ENCODE data around the gene CLEC12A.
"Not testable (repeated sequence)": the region's sequence is repeated elsewhere in the genome, so short reads cannot be mapped to it uniquely, and the experiment has no call there.

The CLEC12A gene

GRCh38 chr12:9973949-9974348 lies 2.7 kb downstream of the CLEC12A start:
- DNase-seq: no peak

DNA sequence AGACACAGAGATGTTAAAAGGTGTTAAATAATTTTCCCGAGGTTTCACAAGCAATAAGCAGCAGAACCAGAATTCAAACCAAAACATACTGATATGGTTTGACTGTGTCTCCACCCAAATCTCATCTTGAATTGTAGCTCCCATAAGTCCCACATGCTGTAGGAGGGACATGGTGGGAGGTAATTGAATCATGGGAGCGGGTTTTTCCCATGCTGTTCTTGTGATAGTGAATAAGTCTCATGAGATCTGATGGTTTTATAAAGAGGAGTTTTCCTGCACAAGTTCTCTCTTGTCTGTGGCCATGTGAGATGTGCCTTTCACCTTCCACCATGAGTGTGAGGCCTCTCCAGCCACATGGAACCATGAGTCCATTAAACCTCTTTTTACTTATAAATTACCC lies 3.5 kb downstream of the CLEC12A start:
- DNase-seq: not testable (repeated sequence)

GRCh38 chr12:9975614-9976013 lies 4.4 kb downstream of the CLEC12A start:
- no peak for DNase-seq

GRCh38 chr12:9976626-9977025 lies 5.4 kb downstream of the CLEC12A start:
- not testable (repeated sequence) for DNase-seq

DNA sequence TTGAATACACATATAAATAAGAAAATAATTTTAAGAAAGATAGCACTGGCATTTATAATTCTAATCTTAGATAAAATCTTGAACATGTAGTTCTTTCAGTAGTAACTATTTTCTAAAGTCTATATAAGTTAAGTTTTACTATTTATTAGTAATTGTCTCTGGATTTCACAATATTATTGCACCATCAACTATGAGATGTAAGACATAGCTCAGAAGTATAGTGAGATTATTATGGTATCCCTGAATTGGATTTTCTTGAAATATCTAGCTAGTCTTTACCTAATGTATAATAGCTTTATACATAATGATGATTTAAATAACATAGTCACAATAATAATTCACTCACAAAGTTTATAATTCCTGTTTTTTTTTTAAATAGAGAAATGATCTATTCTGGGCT lies 6.7 kb downstream of the CLEC12A start:
- no peak for DNase-seq

DNA sequence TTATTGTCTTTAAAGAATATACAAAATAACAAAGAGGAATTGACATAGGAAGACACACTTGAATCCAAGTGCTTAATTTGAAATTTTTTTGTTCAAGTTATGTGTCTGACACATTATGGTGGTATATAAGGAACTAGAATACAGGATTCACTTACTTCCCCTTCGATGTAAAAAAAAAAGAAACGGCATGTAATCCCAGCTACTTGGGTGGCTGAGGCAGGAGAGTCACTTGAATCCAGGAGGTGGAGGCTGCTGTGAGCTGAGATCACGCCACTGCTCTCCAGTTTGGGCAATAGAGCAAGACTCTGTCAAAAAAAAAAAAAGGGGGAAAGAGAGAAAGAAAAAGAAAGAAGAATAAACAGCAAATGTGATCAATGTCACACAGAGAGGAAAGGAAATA lies 8.9 kb downstream of the CLEC12A start:
- DNase-seq: no peak

GRCh38 chr12:9991876-9992275 lies 20.7 kb downstream of the CLEC12A start:
- no peak for DNase-seq

- no peak for DNase-seq
These were observed 21.1 kb downstream of the CLEC12A start for GRCh38 chr12:9992296-9992695.

DNA sequence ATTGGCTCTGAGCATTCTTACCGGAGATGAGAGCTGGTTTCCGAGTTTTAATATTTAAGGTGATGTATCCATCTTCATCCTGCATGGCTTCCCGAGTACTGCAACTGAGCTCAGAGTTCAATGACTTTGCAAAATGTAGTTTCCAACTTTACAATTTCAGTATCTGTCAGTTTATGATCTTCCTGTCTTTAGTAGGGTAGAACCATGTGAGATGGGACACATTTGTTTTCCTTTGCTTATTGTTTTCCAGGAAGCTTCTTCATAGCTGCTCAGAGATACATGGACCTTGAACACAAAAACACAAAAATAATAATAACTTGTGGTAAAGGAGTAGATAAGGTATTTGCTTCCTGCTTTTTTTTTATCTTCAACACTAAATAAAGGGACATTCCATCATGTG lies 27.8 kb downstream of the CLEC12A start, which contains the start of gene CLEC1B:
Gene CLEC1B, minus strand, starts transcription at position 106 of the 400 bp plus-strand sequence. Its CDS starts 21 bp downstream, at position 85.
- no peak for DNase-seq

- no peak for DNase-seq
These were observed 30.1 kb downstream of the CLEC12A start for GRCh38 chr12:10001171-10001776.

DNA sequence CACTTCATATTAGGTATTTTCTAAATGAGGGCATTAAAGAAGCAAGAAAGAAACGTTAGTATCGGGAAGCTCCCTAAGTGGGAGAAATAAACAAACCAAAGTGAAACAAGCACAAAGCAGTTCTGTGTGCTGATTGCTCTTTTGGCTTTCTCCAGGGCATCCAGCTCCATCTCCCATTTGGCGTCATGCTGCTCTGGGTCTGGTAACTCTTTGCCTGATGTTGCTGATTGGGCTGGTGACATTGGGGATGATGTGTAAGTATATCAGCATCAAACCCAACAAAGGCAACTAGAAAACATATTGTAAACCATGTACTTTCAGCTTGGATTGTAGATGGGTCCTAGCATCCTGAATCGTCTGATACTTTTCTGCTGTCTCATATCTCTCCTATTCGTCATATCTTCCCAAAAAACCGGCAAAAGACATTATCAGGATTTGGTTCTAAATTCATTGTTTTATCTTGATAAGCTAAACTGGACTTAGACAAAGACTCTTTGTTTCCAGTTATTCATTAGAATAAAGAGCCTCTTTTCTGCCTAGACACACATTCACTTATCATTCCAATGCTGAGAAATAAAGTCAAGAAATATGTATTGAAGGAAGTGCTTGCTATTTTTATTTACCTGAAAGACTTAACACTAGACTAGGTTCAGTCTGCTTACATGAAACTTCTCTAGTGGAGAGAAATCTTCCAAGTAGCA lies 41.6 kb downstream of the CLEC12A start:
- DNase-seq: no peak

DNA sequence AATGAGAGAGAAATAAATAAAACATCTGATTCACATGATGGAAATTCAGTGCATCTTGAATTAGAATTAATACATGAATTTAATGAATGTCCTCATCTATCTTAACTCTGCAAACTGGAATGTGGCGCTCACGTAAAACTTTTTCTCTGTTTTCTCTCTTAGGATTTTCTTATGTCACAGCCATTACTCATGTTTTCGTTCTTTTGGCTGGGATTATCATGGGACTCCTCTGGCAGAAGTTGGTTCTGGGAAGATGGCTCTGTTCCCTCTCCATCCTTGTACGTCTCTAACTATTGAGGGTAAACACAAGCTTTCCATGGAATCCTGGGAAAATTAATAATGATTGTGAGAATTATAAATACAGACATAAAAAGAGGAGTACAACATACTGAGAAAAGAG lies 44.2 kb downstream of the CLEC12A start:
- no peak for DNase-seq

DNA sequence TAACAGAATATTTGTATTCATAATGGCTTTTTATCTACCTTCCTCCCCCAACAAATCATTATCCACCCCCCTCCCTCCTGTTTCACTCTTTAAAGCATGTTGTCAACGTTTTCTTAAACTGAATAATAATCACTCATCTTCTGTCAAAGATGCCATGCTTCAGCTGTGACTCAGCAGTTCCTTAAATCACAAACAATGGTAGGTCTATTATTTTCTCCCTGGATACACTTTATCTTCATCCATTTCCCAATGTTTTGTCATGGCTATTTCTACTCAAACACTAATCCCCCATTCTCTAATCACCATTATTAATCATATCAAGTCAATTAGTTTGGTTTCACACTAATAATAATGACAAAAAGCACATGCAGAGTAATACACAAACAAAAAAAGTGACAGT lies 45.7 kb downstream of the CLEC12A start:
- DNase-seq: no peak

DNA sequence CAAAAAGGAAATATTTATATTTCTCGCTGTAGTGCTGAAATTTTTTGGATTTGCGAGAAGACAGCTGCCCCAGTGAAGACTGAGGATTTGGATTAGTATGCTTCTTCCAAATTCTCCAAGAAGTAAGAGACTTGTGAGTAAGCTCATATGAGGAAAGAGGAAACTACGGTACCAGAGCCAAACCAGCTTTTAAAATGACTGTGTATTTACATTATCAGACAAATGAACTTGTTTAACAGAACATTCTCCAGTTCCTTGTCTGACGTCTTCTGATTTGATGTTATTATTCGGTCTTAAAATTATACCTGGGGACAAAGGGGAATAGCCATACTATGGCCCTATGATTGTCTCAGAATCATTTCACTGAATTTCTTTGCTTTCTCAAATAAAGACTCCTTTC lies 47.2 kb downstream of the CLEC12A start:
- DNase-seq: no peak

DNA sequence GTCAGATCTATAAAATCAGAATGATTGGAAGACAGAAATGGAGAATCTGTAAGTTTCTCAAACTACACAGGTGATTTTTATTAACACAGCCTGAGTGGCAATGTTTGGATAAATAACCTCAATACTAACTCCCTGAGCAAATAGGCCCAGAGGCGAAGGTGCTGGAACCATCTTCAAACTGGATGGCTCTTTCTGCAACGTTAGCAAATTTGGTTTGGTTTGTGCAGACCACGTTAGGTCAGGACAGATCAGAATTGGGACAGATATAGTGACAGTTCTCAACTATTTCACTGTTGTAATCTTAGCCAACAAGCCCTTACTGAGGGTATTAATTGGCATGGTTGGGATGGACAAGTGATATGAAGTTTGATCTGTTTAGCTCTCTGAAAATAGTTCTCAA lies 50.1 kb downstream of the CLEC12A start:
- DNase-seq: no peak

DNA sequence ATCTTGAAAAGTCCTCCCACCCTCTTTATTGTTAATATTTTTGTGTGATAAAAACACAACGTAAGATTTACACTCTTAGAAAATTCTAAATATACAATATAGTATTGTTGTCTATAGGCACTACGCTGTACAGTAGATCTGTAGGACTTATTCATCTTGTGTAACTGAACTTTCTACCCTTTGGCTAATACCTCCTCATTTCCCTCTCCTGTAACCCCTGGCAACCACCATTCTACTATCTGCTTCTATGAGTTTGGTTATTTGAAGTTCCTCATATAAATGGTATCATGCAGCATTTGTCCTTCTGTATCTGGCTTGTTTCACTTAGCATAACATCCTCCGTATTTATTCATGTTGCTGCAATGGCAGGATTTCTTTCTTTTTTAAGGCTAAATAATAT lies 54.0 kb downstream of the CLEC12A start:
- DNase-seq: no peak

GRCh38 chr12:10026666-10027065 lies 55.5 kb downstream of the CLEC12A start:
- not testable (repeated sequence) for DNase-seq

DNA sequence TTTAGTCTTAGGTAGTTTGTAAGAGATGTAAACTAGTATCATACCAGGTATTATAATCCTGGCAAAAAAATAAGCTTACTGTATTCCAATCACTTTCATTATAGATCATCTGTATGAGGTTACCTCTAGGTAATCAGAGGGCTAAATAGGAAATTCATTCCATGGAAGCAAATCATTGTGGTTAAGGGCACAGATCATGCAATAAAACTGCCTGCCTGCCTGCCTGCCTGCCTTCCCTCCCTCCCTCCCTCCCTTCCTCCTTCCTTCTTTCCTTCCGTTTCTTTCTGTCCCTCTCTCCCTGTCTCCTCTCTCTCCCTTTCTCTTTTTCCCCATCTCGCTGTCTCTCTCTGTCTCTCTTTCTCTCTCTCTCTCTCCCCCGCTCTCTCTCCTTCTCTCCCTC lies 56.1 kb downstream of the CLEC12A start:
- no peak for DNase-seq

DNA sequence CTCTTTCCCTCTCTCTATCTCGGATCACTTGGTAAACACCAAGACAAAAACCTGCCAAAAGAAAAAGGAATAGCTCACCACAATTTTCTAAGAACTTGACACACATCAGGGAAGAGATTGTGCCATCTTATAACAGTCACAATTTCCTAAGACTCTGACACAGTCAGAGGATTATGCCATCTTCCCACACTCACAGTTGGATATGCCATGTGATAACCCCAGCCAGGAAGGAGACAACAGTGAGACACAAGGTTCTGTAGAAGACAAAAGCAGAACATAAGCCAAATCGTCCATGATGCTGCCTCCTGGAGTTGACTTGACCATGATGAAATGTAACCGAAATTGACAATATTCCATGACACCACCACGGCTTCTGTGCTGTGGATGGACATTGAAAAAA lies 56.5 kb downstream of the CLEC12A start:
- no peak for DNase-seq

GRCh38 chr12:10030446-10030845 lies 59.2 kb downstream of the CLEC12A start, which contains the start of gene CLEC9A:
Gene CLEC9A (plus strand): TSS chr12:10030682. CDS start chr12:10052688, 22,006 bp downstream.
- DNase-seq: no peak

GRCh38 chr12:10031321-10031720 lies 60.1 kb downstream of the CLEC12A start:
- DNase-seq: no peak

- DNase-seq: no peak
These were observed 60.6 kb downstream of the CLEC12A start for GRCh38 chr12:10031771-10032175.

DNA sequence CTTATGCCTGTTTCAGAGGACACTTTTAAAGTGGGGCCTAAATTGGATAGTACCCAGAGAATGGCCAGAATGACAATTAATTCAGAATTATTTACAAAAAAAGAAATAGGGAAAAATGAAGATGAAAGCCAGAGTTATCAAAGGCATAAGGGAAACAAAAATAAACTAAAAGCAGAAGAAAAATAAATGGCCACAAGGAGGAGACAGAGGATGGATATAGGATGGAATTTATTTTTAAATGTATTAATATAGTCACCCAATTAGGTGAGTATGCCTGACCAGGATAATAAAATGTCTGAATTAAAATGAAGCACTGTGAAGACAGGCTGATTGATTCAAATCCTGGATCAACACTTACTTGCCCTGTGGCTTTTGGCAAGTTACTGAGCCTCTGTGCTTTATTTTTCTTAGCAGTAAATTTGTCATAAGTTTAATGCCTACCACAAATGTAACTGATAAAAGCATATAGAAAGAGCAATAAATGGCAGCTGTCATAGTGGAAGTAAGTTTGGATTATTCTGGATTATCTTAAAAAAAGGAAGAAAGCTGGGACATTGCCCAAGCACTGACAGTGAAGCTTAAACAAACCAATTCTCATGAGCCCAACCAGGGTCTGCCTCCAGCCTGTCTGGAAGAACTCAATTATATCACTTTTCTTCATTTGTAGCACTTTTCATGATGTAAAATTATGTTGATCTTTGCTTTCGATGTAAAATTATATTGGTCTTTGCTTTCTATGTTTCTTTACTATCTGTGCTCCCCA lies 62.8 kb downstream of the CLEC12A start:
- DNase-seq: no peak

Data from activated naive CD4-positive, alpha-beta T cell (primary cell).